CD4-positive, alpha-beta T cell (primary cell): Measurements from ENCODE around the gene ISCA2. TPM values are rescaled to one million over a fixed set of nuclear protein-coding genes. Genes with fewer than 3 reads are reported as not detected.

Experiments
- ATAC-seq: fragments of 200-7000 bp; cut with Tn5 transposase; one replicate; pipeline ENCODE4 v1.10.0; 2022; ENCODE audit warnings: mild to moderate bottlenecking; ENCODE audit not compliant: poor library complexity
- CTCF ChIA-PET: fragments of 350-600 bp; sonication (Branson Sonifier 250); formaldehyde crosslinking; loops from one replicate; lab custom pipeline; 2021; ENCODE audit warnings: antibody characterized with exemption, inconsistent platforms; lab: Charles Lee
- POLR2A ChIA-PET: fragments of 350-600 bp; sonication (Branson Sonifier 250); formaldehyde crosslinking; loops from one replicate; lab custom pipeline; 2021; ENCODE audit warnings: antibody characterized with exemption, inconsistent platforms; lab: Charles Lee
- DNase-seq, 14 experiments: peaks; one replicate each; pipeline ENCODE4 v3.0.0-alpha.2; 2013 to 2020; ENCODE audit warnings: mixed read lengths in 2 of 14
- H3K27ac ChIP-seq, 2 donors: one replicate each; pipeline versions ENCODE4 v1.5.1 to v1.7.0; 2013; ENCODE audit warnings: low read length in 2 of 2, low read depth in 1 of 2, mild to moderate bottlenecking in 1 of 2
- H3K27me3 ChIP-seq, 2 experiments: 1 replicate in 1 of 2; 2 replicates in 1 of 2; pipeline versions ENCODE4 v1.6.1 to v1.7.0; 2013; ENCODE audit warnings: low read length in 2 of 2, control low read depth in 1 of 2, mild to moderate bottlenecking in 1 of 2, moderate library complexity in 1 of 2; ENCODE audit not compliant: insufficient read depth in 2 of 2, control insufficient read depth in 1 of 2
- H3K36me3 ChIP-seq: one replicate; pipeline ENCODE4 v1.6.1; 2013; ENCODE audit warnings: low read length, control low read depth; ENCODE audit not compliant: insufficient read depth
- H3K4me1 ChIP-seq: one replicate; pipeline ENCODE4 v1.6.1; 2013; ENCODE audit warnings: low read length, control low read depth; ENCODE audit not compliant: insufficient read depth
- H3K4me3 ChIP-seq: one replicate; pipeline ENCODE4 v1.5.1; 2013; ENCODE audit warnings: mild to moderate bottlenecking, low read length, moderate library complexity
- H3K9me3 ChIP-seq, 2 experiments: 1 replicate in 1 of 2; 2 replicates in 1 of 2; pipeline versions ENCODE4 v1.6.1 to v1.7.0; 2013; ENCODE audit warnings: low read length in 2 of 2, mild to moderate bottlenecking in 2 of 2, control low read depth in 1 of 2, moderate library complexity in 1 of 2; ENCODE audit not compliant: control insufficient read depth in 1 of 2, insufficient read depth in 1 of 2
- H3K27ac Mint-ChIP-seq: one replicate; pipeline ENCODE4 v1.8.0; 2020; ENCODE audit warnings: mixed read lengths
- H3K27me3 Mint-ChIP-seq: one replicate; pipeline ENCODE4 v1.8.0; 2021; ENCODE audit warnings: mixed read lengths
- H3K36me3 Mint-ChIP-seq: one replicate; pipeline ENCODE4 v1.8.0; 2021; ENCODE audit warnings: low read depth, mixed read lengths
- H3K4me1 Mint-ChIP-seq: one replicate; pipeline ENCODE4 v1.8.0; 2021; ENCODE audit warnings: low read depth, mixed read lengths
- H3K4me3 Mint-ChIP-seq: one replicate; pipeline ENCODE4 v1.8.0; 2020; ENCODE audit warnings: mild to moderate bottlenecking, mixed read lengths
- H3K9me3 Mint-ChIP-seq: one replicate; pipeline ENCODE4 v1.8.0; 2020; ENCODE audit warnings: mixed read lengths
- CTCF ChIP-seq: fragments of 200-600 bp; IDR thresholded peaks from one replicate; pipeline ENCODE4 v1.8.0; 2022; ENCODE audit warnings: antibody characterized with exemption, mild to moderate bottlenecking
- intact Hi-C, 2 experiments: fragments of 100-400 bp; cut with DNase I in 1 of 2; cut with micrococcal nuclease in 1 of 2; formaldehyde crosslinking; loops; one replicate each; pipeline versions ENCODE4 v1.15.1 to v1.9.0; 2023 to 2025; cut with DNase I, micrococcal nuclease
- total RNA-seq, 174 experiments: library from RNA in 2 of 174; stranded (reverse) in 2 of 174; gene quantifications; one replicate each; pipeline ENCODE4 v1.2.3 and lab custom pipeline; 2021 to 2026

Gene ISCA2
- total RNA-seq, 2 experiments from 2014 or later = 22.5 to 23.7 TPM

- DNase-seq (no peak), ATAC-seq (no peak)
- intact Hi-C loops = no loop called here
- TF ChIP-seq CTCF = no peak
- H3K4me3 Mint-ChIP-seq = no peak overlapping the region
- H3K4me3 ChIP-seq = no peak overlapping the region
- H3K27ac ChIP-seq = no peak overlapping the region
- no peaks in the 10 kb centered on the region for H3K27me3 ChIP-seq
- H3K9me3 ChIP-seq = no peaks in the 10 kb centered on the region
- H3K27me3 Mint-ChIP-seq = peaks cover 21% of the 10 kb centered on the region
- no peaks in the 10 kb centered on the region for H3K9me3 Mint-ChIP-seq
- CTCF ChIA-PET = no interaction called here
- H3K36me3 Mint-ChIP-seq = no peaks in the 10 kb centered on the region
- H3K36me3 ChIP-seq = no peaks in the 10 kb centered on the region
- no peaks in the 10 kb centered on the region for H3K4me1 Mint-ChIP-seq
- H3K4me1 ChIP-seq = no peaks in the 10 kb centered on the region
- POLR2A ChIA-PET = no interaction called here
- H3K27ac Mint-ChIP-seq = no peak overlapping the region
Measured at GRCh38 chr14:74464785-74465184, 28.8 kb upstream of the ISCA2 start.

- no peak overlapping the region for H3K27ac Mint-ChIP-seq
- Histone ChIP-seq H3K36me3 (no peaks in the 10 kb centered on the region), H3K27me3 (no peaks in the 10 kb centered on the region), H3K4me3 (no peak overlapping the region), H3K9me3 (no peaks in the 10 kb centered on the region), H3K27ac (no peak overlapping the region), H3K4me1 (no peaks in the 10 kb centered on the region)
- ATAC-seq = no peak
- DNase-seq = no peak
- no peaks in the 10 kb centered on the region for H3K9me3 Mint-ChIP-seq
- peaks cover 20% of the 10 kb centered on the region for H3K27me3 Mint-ChIP-seq
- H3K4me3 Mint-ChIP-seq = no peak overlapping the region
- H3K4me1 Mint-ChIP-seq = no peaks in the 10 kb centered on the region
- ChIA-PET POLR2A (no interaction called here), CTCF (no interaction called here)
- intact Hi-C loops = no loop called here
- H3K36me3 Mint-ChIP-seq = no peaks in the 10 kb centered on the region
- no peak for TF ChIP-seq CTCF
Measured at GRCh38 chr14:74465335-74465734, 28.2 kb upstream of the ISCA2 start.

DNA sequence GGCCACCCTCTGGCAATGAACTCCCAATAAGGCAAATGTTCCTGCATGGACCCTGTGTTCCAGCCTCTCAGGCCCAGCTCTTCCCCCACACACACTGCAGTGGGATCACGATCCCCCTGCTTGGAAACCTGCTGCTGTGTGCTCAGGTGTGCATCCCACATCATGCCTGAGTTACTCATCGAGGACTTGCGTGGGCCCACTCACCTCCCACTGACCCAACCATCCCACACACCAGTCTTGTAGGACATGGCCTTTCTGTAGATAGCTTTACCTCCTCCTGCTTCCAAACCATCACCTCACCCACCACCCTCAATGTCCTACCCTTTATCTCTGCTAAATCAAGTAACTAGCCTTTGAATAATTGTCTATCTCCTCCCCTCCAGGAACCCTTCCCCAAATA, 25.1 kb upstream of the ISCA2 start:
- H3K4me3 Mint-ChIP-seq = no peak overlapping the region
- H3K27me3 Mint-ChIP-seq = peaks cover 1% of the 10 kb centered on the region
- DNase-seq (no peak), ATAC-seq (no peak)
- ChIA-PET CTCF (no interaction called here), POLR2A (interaction anchor here (0.6 kb wide), 1 partner anchor 1003 kb away, joined by 3 read pairs; no protein-coding TSS in a partner anchor)
- no peaks in the 10 kb centered on the region for H3K4me1 Mint-ChIP-seq
- intact Hi-C loops = no loop called here
- H3K27ac Mint-ChIP-seq = no peak overlapping the region
- no peaks in the 10 kb centered on the region for H3K4me1 ChIP-seq
- H3K4me3 ChIP-seq = no peak overlapping the region
- peaks cover 8% of the 10 kb centered on the region for H3K36me3 Mint-ChIP-seq
- no peak for TF ChIP-seq CTCF
- no peaks in the 10 kb centered on the region for H3K9me3 ChIP-seq
- no peaks in the 10 kb centered on the region for H3K27me3 ChIP-seq
- H3K36me3 ChIP-seq = no peaks in the 10 kb centered on the region
- H3K9me3 Mint-ChIP-seq = no peaks in the 10 kb centered on the region
- H3K27ac ChIP-seq = no peak overlapping the region
